GM20000 (cell line): ENCODE data around the gene KCNAB1.

Source experiments
- DNase-seq: peaks from one replicate; pipeline ENCODE4 v3.0.0; 2012; ENCODE audit warnings: low spot score
- CTCF ChIP-seq: IDR thresholded peaks from 2 replicates; pipeline ENCODE4 v1.5.1; 2012; ENCODE audit warnings: mild to moderate bottlenecking, control low read depth; ENCODE audit errors: extremely low read depth, missing control alignments

The KCNAB1 gene

DNA sequence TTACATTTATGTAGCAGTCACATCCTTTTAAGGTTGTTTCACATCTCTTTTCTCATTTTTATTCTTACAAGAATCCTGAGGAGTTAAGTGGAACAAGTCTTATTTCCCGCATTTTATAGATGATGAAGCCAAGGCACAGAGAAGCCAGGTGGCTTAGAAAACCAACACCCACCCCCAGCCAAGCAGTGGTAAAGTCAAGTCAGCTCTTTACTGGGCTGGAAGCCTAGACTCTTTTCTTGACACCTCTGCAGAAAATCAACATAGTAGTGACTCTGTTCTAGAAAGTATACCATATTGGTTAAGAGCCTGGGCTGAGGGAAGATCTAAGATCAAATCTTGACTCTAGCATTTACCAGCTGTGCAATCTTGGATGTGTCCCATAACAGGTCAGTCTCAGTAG, 195.7 kb downstream of the KCNAB1 start:
- DNase-seq, result no peak
- TF ChIP-seq CTCF, result no peak

GRCh38 chr3:156317462-156318074, 197.2 kb downstream of the KCNAB1 start:
- no peak for TF ChIP-seq CTCF
- no peak for DNase-seq

GRCh38 chr3:156321945-156322344, 201.6 kb downstream of the KCNAB1 start:
- DNase-seq, result no peak
- TF ChIP-seq CTCF, result no peak

DNA sequence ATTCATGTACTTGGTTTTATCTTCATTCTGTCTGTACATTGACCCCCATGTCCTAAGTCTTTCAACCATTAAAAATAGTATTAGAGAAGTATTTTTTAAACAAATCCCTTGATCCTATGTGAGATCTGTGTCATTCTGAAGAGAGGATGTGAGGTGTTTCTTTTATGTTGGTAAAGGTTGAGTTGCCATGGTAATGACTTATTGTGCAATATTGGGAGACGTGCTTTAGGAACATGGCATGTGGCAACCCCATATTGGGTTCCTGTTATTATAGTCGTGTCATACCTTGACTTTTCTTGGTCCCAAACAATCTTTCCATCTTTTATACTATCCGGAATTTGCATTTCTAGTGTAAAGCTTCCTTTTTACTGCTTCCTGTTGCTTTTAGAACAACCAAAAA, 203.1 kb downstream of the KCNAB1 start:
- DNase-seq, result no peak
- TF ChIP-seq CTCF, result no peak

DNA sequence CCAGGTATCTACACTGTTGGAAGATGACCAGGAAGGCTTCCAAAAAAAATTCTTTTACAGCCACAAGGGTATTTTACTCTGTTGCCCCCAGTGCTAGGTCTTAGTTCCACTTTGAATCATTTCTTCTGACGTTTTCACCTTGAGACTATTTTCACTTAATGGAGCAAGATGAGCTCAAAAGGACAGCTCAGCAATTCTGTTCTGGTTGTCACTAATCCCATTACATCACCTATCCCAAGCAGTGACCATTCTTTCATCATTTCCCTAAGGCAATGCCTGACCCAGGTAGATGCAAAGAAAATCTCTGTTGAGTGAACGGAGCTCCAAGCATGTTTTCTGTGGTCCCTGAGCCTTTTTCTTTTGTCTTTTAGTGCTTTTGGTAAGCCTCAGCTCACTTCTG, 210.0 kb downstream of the KCNAB1 start:
- no peak for TF ChIP-seq CTCF
- no peak for DNase-seq

DNA sequence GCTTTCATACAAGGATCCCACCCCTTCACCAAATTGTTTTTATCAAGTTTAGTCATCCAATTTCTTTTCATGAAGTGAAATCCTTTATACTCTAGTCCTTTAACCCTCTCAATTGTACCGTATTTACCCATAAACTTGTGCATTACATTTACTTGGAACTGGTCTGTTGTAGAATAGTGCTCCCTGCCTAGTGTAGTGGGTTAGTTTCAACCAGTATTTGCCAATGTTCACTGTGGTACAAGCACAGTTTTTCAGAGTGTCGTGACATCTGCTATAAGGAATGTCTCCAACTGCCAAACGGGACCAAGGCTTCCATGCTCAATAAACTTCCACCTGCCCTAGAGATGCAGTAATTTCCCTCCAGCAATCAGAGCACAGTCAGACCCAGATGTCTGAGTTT, 211.9 kb downstream of the KCNAB1 start:
- TF ChIP-seq CTCF, result no peak
- DNase-seq, result no peak

- DNase-seq, result no peak
- no peak for TF ChIP-seq CTCF
Observed at GRCh38 chr3:156334841-156335545, 214.6 kb downstream of the KCNAB1 start.
